OCI-LY7 (cell line): ENCODE measurements around the gene MORN1.

Source experiments
- CTCF ChIP-seq: fragments of 200-600 bp; sonication (generic); conservative IDR thresholded peaks from 2 replicates; pipeline ENCODE4 v1.5.1; 2014; ENCODE audit warnings: mild to moderate bottlenecking, antibody characterized with exemption, low read length, moderate library complexity, mixed read lengths
- EZH2phosphoT487 ChIP-seq: fragments of 200-600 bp; sonication (generic); IDR thresholded peaks from 2 replicates; pipeline ENCODE4 v1.6.1; 2018; ENCODE audit warnings: low read depth, borderline replicate concordance, mild to moderate bottlenecking, mixed run types, antibody characterized with exemption, low read length, moderate library complexity, mixed read lengths

- TF ChIP-seq CTCF (no peak), EZH2phosphoT487 (no peak)
Observed at GRCh38 chr1:2386636-2387611, 4.4 kb downstream of the MORN1 start.
